Stimulated activated CD8-positive, alpha-beta memory T cell treated with anti-CD3 and anti-CD28 coated beads, Interleukin-4, amount 100 ng/mL, for 48 hours (primary cell): ENCODE data around the gene ZBTB9.

ENCODE experiments used
- DNase-seq: peaks from one replicate; pipeline ENCODE4 v3.0.0-alpha.2; 2020

Gene ZBTB9

DNA sequence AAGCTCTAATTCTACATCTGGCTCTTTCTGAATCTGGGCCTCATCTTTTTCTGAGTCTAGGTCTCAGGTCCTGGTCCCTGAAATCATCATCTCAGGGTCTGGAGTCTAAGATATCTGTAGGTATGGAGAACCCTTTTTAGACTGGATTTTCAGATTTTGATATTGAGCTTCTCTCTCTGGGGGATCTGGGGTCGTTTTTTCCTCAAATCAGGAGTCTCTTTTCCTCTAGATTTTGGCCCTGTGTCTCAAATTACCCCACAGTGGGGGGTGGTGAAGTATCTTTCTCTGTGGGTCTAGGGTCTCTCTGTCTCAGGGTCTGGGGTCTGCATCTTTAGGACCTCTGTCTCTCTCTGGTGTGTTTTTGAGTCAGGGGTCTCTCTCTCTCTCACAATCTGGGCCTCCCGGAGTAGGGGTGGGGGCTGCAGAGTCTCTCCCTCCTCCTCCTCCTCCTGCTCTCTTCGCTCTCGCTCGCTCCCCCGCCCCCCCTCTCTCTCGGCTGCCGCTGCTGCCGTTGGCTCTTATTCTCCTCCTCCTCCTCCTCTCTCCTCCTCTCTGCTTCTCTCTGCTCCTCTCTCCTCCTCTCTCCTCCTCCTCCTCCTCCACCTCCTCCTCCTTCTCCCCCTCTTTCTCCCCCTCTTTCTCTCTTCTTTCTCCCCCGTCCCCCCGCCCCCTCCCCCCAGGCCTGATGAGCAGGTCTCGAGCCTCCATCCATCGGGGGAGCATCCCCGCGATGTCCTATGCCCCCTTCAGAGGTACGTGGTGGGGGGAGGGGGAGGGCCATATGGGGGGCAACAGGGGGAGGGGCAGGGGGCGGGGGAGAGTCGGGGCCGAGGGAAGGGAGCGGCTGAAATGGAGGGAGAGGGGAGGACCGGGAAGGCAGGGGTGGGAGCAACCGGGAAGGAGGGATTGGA is 34.5 kb upstream of the ZBTB9 start, which contains the start of gene SYNGAP1:
TSS of gene SYNGAP1 (plus strand) at position 486 of the 911 bp plus-strand sequence. CDS start at position 686, 200 bp downstream.
- peak; percentile 66 for DNase-seq

DNA sequence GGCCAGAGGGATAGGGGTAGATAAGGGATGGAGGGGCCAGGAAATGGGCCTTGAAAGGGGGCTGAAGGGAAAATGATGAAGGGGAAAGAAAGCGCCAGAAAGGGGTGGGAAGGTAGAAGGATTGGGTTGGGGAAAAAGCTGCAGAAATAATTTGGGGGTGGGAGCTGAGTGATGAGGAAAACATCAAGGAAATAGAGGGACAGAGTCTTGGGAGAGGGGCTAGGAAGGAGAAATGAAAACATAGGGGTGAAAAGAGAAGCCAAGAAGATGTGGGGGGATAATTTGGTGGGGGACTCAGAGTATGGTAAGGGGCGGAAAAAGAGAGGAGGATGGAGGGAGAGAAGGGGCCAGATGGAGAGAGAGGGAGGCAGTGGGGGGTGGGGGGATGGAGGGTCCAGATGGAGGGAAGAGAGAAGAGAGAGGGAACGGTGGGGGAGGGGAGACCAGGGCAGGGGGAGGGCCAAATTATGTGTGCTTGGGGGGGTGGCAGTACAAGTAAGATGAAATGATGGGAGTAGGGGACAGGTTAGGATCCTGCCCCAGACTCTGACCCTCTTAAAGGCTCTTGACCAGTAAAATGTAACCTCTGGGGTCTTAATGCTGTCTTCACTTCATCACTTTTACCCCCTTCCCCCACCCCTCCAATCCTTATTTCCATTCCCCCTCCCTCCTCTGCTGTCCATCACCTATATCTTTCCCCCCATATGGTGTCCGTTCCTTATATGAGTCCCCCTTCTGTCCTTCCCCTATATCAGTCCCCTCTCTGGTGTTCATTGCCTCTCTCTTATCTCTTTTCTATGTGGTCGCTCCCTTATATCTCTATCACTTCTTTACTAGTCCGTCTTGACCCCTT is 33.7 kb upstream of the ZBTB9 start:
- DNase-seq: no peak

DNA sequence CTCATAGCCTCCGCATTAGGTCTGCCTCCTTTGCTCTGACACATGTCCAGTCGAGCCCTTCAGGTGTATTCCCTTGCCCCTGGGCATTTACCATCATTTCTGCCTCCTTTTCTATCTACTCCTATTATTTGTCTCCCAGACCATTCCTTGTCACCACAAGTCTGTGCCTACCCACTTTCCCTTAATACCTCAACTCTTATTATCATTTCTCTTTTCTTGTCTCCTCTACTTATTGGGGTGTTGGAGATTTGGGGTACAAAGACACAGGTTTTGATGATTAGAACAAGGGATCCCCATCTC is 33.1 kb upstream of the ZBTB9 start:
- DNase-seq: no peak

DNA sequence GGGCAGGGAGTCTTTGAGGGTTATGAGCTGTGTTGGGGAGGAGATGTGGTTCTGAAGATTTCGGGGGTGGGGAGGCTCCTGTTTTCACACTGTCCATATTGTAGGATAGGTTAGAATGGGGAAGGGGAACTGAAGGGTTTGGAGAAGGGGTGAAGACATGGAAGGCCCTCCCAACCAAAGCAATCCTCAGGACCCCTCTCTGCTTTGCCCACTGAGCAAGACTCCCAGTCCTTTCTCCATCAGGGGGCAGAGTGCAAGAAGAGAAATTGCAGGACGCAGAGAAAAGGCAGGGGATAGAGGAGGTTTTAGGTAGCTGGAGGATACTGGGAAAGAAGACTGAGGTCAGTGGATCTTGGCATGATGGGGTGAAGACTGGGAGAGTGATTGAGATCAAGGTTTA is 30.6 kb upstream of the ZBTB9 start:
- no peak for DNase-seq

DNA sequence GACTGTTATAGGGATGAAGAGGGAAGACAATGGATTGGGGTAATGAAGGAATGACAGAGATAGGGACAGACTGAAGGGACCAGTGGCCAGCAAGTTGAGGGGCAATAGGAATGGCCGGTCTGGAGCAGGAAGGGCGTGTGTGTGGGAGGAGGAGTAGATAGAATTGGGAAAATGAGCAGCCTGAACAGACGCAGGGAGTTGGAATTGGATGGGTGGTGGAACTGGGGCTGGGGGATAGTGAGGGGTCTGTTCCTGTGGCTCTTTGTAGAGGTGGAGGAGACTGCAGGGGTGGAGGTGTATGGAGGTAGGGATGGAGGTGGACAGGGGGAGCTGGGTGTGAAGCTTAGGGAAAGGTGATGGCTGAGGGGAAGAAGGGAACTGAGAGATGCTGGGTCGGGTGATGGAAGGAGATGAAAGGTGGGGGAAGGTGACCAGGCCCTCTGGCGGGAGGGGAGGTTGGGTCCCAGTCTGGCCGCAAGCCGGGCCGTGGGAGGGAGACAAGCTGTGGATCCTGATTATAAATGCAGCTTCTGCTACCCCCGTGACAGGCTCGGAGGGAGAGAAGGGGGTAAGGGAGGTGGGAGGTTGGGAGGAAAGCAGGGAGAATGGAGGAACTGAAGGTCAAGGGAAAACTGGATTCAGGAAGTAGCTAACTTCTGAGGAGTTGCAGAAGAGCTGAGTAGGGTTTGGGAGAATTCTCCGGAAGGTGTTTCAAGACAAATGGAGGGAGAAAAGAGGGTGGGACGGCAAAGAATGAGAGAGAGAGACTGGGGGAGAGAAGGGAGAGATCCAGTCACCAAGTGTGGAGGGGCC is 29.3 kb upstream of the ZBTB9 start:
- no peak for DNase-seq

DNA sequence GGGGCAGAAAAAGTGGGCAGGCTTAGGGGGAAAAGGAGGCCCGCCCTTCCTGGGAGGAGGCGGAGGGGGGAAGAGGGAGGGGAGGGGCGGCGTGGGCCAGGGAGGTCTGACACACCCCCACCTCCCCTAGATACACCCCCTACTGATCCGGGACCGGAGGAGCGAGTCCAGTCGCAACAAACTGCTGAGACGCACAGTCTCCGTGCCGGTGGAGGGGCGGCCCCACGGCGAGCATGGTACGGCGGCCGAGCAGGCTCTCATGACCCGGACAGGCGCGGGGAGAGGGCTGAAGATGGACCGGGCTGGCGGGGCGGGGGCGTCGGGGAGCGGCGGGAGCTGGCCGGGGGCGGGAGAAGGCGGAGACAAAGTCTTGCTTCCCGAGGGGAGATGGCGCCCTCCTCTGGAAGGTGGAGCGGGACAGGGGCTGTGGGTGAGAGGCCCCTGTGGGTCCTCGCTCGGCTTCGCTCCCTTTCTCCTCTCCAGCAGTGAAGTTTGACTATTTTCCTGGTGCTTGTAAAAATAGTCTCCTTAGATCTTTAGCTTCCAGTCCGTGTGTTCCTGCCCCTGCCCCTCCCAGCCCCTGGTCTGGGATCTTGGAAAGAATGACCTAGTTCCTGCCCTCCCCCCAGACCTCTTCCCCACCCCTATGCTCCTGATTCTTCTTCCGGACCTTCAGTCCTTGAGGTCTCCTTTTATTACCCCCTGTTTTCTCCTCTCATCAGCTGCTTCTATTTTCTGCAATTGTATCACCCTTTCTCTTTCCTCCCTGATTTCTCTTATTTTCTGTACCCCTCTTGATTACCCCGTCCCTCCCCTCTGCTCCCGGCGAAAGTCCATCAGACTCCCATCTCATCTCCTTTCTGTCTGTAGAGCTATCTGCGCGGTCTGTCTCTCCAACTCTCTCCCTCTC is 28.5 kb upstream of the ZBTB9 start:
- peak; percentile 91 for DNase-seq

DNA sequence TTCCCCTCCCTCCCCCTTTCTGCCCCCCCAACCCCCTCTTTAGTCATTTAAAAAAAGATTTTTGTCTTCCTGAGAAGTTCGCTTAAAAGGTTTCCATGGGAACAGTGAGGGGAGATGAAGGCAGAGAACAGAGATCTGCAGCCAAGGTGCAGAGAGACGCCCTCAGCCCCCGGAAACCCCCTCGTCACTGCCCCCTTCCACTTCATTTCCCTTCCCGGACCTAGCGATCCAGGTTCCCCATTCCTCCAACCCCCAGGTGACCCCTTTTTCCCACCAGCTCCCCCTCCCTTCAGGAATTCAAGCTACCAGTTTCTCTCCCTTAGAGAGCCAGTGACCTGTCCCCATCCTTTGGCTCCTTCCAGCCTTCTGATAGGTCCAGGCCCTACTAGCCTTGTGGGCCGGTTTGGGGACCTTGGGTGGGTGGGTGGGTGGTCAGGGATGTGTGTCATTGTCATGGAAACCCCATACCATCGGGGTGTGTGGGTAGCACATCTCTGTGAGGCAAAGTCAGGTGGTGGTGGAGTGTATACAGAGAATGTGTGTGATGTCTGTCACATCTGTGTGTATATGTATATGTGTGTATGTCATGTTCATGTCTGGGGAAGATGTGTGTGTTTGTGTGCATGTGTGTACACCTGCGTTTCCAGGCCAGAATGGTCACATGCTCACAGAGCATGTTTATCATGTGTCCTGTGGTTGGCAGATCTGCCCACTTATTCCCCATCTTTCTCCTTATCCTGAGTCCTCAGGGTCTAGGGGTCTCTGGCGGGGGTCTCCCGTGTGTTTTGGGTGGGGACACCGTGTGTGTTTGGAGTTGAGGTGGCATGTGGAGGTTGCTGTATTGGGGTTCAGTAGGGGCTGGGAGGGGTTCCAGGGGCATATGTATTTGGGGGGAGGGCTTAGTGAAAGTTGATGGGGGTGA is 27.5 kb upstream of the ZBTB9 start:
- DNase-seq: no peak

DNA sequence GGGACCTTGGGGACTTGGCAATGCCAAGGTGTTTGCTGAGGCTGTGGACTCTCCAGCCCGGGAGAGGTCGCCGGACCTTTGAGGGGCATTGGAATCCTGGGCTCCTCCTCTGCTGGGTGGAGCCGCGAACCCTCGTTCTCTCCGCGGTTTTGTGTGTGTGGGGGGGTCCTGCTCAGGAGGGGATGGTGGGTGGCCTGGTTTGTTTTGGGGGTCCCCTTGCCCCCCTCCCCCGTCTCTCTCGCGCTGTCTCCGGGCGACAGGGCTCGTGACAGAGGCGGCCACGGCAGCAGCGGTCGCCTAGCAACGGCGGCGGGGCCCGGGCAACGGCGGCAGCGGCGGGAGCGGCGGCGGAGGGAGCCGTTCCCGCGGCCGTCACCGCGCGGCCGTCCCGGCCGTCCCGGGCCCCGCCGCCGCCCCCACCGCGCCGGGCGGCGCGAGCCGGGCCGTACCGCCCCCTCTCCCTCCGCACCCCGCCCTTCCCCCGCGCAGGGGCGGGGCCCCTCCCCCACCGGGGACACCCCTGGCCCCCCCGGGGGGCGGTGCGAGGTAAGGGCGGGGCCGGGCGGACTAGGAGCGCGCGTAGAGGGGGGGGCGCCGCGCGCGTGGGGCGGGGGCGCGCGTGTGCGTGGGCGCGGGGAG is 26.7 kb upstream of the ZBTB9 start:
- peak; percentile 70 for DNase-seq

DNA sequence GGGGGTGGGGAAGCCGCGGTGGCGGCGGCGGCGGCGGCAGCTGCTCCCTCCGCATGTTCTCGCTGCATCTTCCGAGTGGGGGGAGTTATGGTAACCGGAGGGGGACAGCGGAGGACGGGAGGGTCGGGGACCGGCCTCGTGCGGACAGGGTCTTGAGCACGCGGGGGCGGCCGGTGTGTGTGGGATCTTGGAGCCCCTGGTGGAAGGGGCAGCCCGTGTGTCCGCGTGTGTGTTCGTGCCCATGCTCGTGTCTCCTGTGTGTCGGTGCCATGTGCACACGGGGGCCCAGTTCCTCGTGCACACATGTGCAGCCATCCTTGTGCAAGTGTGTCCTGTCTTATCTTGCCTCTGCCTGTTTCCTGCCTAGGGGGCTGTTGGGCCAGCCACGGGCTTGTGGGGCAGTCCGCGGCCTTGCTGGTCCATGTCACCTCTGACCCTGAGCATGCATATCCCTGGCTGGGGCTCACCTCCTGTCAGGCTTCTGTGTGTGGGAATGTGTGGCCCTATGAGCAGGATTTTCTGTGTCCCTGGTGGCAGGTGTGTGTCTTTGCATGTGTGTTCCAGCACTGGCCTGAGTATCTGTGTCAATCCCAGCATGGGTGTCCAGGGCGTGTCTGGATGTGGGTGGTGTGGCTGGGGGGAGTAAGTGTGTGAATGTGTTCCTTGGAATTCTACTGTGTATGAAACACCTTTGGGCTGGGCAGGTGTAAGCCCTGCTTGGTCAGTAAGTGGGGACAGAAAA is 26.0 kb upstream of the ZBTB9 start:
- peak; percentile 55 for DNase-seq

DNA sequence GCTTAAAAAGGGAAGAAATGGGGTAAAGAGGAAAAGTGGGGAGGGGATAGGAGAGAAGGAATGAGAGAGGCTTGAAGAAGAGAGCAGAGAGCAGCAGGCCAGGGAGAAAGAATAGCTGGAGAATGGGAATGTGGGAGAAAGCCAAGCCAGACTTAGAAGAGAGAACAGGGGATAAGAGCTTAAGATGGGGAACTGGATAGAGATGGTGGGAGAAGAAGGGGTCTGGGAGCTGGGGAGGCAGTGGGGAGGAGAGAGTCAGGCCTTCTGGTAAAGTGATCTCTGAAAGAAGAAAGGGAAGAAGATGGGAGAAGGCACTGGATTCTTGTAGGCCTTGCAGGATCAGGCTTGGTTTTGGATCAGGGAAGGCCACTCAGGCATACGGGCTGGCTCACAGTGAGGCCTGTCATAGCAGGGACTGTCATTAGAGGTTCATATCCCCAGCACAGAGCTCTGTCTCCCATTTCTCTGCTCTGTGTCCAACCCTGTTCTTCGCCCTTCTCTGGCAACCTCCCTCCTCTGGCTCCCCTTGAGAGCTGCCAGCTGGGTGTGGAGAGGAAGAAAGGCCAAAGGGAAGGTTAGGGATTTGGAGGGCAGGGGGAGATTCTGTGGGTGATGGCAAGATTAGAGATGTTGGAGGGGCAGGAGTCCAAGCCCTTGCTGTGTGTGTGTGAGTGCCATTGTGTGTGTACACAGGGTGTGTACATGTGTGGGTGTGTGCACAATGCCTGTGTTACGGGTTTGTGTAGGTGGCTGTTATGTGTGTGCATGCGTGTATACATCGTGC is 25.2 kb upstream of the ZBTB9 start:
- DNase-seq: no peak

DNA sequence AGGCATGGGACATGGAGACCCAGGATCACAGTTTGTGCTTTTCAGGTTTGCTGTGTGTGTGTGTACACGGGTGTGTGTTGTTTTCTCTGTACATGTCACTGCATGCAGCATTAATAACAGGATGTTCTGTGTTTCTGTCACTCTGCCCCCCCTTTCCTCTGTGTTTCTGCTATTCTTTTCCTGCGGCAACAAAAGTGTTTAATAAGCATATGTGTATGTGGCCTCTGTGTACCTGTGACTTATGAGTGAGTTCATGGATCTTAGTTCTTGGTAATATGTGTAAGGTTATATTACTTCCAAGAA is 24.7 kb upstream of the ZBTB9 start:
- no peak for DNase-seq

DNA sequence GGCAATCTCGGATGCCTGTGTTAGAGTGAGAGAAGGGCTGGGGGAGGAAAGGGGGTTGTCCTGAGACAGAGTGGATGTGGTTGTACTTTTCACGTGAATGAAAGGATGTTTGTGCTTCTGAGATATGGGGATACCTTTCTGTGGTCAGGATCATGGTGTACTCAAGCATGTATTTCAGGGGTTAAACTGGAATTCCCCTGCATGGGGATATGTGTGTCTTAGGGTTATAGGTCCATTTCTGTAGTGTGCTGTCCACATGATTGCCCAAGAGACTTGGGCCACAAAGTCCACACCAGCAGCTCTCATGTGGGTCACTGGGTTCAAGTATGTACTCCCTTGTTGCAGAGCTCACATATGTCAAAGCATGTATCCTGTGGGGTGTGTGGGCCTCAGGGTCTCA is 24.0 kb upstream of the ZBTB9 start:
- DNase-seq: no peak

DNA sequence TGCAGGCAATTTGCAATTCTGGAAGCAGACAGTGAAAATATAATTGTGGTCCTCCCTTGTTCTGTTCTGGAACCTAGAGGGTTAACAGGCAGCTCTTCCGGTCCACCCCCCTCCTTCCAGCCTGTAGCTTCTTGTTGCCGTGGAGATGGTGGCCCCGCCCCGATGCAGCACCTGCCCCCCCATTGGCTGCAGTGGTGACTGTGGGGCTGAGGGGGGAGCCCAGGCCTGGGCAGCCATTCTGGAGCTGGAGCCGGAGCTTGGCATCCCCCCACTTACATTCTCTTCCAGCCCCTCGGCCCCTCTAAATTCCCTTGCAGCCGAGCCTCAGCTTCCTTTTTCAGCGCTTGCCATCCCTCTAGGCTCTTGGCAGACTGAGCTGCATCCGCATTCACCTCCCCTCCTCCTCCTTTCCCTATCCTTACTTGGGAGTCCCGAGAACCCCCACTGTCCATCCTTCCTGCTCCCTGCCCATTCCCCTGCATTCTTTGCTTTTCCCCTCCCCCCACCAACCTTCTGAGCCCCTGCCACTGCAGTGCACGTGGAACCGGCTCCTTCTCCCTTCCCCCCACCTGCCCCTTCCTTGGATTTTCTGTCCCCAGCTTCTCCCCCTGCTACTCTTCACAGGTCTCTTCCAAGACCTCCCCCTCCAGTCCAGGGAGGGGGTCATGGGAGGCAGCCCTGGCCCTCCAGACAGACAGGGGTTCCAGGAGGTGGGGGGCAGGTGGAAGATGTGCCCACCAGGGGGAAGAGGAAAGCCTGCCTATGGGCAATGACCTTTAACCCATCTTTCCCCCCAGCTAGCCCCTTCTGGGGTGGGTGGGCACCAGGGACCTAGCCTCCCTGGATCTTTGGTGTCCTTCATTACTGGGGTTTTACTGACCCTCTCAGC is 23.1 kb upstream of the ZBTB9 start:
- DNase-seq: peak; percentile 89

DNA sequence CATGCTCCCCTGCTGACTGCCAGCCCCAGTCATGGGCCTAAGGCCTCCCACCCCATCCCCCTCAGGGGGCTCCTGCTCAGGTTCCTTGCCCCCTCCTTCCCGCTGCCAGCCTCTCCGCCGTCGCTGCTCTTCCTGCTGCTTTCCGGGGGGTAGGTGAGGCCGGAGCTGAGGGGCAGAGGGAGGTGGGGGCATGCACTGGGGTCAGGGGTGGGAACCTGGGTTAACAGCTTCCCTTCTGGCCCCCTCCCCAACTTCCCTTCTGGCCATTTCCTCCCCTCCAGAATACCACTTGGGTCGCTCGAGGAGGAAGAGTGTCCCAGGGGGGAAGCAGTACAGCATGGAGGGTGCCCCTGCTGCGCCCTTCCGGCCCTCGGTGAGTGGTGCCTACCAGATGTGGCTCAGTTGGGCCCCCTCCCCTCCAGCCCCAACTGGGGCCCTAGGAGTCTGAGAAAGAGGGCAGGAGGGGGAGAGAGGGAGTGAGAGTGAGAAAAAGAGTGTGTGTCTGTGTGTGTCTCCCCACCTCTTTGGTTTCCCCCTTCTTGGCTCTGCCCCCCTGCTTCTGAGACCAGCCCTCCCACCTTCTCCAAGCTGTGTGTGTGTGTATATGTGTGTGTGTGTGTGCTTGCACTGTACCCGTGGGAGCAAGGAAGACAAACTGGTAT is 22.4 kb upstream of the ZBTB9 start:
- DNase-seq: no peak

DNA sequence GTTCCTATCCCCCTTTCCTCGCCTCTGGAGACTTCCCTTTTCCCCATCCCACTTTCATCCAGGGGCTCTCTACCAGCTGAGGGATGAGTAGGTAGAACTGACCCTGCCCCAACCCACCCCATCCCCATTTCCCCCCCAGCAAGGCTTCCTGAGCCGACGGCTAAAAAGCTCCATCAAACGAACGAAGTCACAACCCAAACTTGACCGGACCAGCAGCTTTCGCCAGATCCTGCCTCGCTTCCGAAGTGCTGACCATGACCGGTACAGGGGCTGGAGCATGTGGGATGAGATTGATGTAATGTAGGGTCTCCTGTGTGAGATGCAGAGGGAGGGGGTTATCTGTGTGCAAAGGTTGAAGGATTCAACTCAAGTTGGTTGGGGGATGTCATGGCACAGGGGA is 21.8 kb upstream of the ZBTB9 start:
- DNase-seq: no peak

DNA sequence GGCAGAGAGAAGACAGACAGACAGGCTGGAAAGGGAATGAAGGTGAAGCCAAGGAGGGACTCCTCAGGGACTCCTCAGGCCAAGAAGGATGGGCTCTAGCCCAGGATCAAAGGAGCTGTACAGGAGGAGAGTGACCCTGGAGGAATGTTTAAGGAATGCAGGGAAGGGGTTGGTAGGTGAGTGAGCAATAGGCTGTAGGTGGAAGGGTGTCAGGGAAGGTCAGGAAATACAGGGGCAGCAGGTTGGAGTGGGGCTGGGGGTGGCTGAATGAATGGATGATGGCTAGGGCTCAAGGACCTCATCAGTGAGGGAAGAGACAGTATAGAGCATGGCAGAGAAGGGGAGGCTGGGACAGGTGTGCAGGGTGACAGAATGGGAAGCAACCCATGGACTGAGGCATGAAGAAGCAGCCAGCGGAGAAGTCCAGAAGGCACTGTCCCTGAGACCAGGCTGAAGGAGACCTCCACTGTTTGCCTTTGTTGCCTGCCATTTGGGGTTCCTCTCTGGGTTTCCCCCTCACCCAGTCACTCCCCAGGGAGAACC is 21.3 kb upstream of the ZBTB9 start:
- no peak for DNase-seq

DNA sequence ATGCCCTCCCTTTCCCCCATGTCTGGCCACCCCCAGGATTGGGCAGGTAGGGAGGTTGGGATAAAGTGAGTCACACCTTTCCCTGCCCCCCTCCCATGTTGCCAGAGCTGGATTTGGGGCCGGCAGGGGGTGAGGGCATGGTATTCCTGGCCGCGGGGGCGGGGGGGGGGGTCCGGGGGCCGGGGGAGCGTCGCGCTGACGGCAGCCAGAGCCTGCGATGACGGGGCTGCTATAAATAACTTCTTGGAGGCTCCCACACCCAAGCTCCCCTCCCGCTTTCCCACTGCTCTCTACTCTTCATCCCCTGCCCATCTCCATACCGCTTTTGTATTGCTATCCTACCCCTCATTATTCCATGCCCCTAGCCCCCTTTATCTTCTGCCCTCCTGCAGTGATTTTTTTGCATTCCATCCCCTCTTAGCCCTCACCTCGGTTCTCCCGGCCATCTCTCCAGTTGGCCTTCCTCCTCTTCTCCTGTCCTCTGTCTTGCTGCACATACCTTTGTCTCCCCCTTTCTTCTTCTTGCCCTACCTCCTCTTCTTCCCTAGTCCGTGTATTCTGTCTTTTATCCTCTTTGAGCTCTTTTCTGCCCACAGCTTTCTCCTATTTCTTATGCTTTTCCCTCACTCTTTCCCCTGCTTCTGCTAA is 20.7 kb upstream of the ZBTB9 start:
- no peak for DNase-seq
